ENCODE data around the gene GRB2.
A peak's percentile ranks its signal among the peaks of the same experiment; 100 is the strongest.
"Not testable (repeated sequence)": the region's sequence is repeated elsewhere in the genome, so short reads cannot be mapped to it uniquely, and the experiment has no call there.

GRB2 gene

GRCh38 chr17:75405365-75406221, at the start of gene GRB2:
Gene GRB2, minus strand, starts transcription at chr17:75405678. Its CDS starts 12,050 bp downstream, at chr17:75393628.
- DNase-seq, result peak; percentile 99

- not testable (repeated sequence) for DNase-seq
Observed at GRCh38 chr17:75454672-75455071, 49.2 kb upstream of the GRB2 start.

- no peak for DNase-seq
Observed at GRCh38 chr17:75454193-75454592, 48.7 kb upstream of the GRB2 start.

GRCh38 chr17:75450270-75450669, 44.8 kb upstream of the GRB2 start:
- DNase-seq, result no peak

GRCh38 chr17:75447951-75448856, 42.7 kb upstream of the GRB2 start:
- no peak for DNase-seq

GRCh38 chr17:75445896-75446295, 40.4 kb upstream of the GRB2 start:
- DNase-seq, result not testable (repeated sequence)

GRCh38 chr17:75445296-75445695, 39.8 kb upstream of the GRB2 start:
- DNase-seq, result no peak

- no peak for DNase-seq
Observed at GRCh38 chr17:75442168-75443103, 37.0 kb upstream of the GRB2 start.

GRCh38 chr17:75440738-75441448, 35.4 kb upstream of the GRB2 start:
- no peak for DNase-seq

- DNase-seq, result no peak
Observed at GRCh38 chr17:75439287-75439686, 33.8 kb upstream of the GRB2 start.

- DNase-seq, result not testable (repeated sequence)
Observed at GRCh38 chr17:75437404-75437803, 31.9 kb upstream of the GRB2 start.

- DNase-seq, result not testable (repeated sequence)
Observed at GRCh38 chr17:75434433-75434832, 29.0 kb upstream of the GRB2 start.

- DNase-seq, result no peak
Observed at GRCh38 chr17:75433218-75433783, 27.8 kb upstream of the GRB2 start.

- DNase-seq, result no peak
Observed at GRCh38 chr17:75430159-75430974, 24.9 kb upstream of the GRB2 start.

- DNase-seq, result peak in 1 of 2 donors; percentile 35
Observed at GRCh38 chr17:75428543-75429469, 23.3 kb upstream of the GRB2 start.

GRCh38 chr17:75418531-75418930, 13.1 kb upstream of the GRB2 start:
- no peak for DNase-seq

GRCh38 chr17:75417054-75417580, 11.6 kb upstream of the GRB2 start:
- no peak for DNase-seq

- no peak for DNase-seq
Observed at GRCh38 chr17:75416006-75416405, 10.5 kb upstream of the GRB2 start.

GRCh38 chr17:75414488-75414887, 9.0 kb upstream of the GRB2 start:
- no peak for DNase-seq
